Peyer's patch (tissue), 4 donors: Measurements from ENCODE around the gene CEP128. TPM values are rescaled to one million over a fixed set of nuclear protein-coding genes. Genes with fewer than 3 reads are reported as not detected.

Experiments used
- DNase-seq, 3 donors: peaks; one replicate each; pipeline ENCODE4 v3.0.0-alpha.2; 2017 to 2019
- H3K27ac ChIP-seq, 4 donors: fragments of 200-600 bp; sonication (generic); one replicate each; pipeline ENCODE4 v1.5.1; 2016 to 2019
- H3K27me3 ChIP-seq, 2 donors: fragments of 200-600 bp; sonication (generic); one replicate each; pipeline ENCODE4 v1.5.1; 2019
- H3K36me3 ChIP-seq, 3 donors: fragments of 200-600 bp; sonication (generic); one replicate each; pipeline ENCODE4 v1.5.1; 2016 to 2019
- H3K4me1 ChIP-seq, 4 donors: fragments of 200-600 bp; sonication (generic); one replicate each; pipeline ENCODE4 v1.5.1; 2016 to 2019
- H3K4me3 ChIP-seq, 4 donors: fragments of 200-600 bp; sonication (generic); 1 replicate in 3 of 4; 2 replicates in 1 of 4; pipeline ENCODE4 v1.5.1; 2016 to 2019; ENCODE audit warnings: mild to moderate bottlenecking in 1 of 4
- H3K9me3 ChIP-seq, 4 donors: fragments of 200-600 bp; sonication (generic); one replicate each; pipeline ENCODE4 v1.5.1; 2016 to 2019; ENCODE audit warnings: mild to moderate bottlenecking in 1 of 4
- CTCF ChIP-seq, 6 experiments: fragments of 450-650 bp in 4 of 6; fragments of 200-600 bp in 2 of 6; sonication (generic) in 1 of 6; IDR thresholded peaks; one replicate each; pipeline ENCODE4 v1.5.1; 2017 to 2019; ENCODE audit warnings: antibody characterized with exemption in 6 of 6, mild to moderate bottlenecking in 3 of 6, moderate library complexity in 1 of 6
- POLR2A ChIP-seq, 2 donors: fragments of 450-650 bp; IDR thresholded peaks; one replicate each; pipeline ENCODE4 v1.5.1; 2017; ENCODE audit warnings: antibody characterized with exemption in 2 of 2, mild to moderate bottlenecking in 2 of 2, moderate library complexity in 2 of 2
- total RNA-seq, 4 donors: library from RNA; depleted of rRNA; stranded (reverse); fragments of >200 nt; gene quantifications; one replicate each; pipeline ENCODE4 v1.1.0, GENCODE V29; 2016

Gene CEP128
- total RNA-seq, 4 donors from 2014 or later = 5.9 to 51.2 (median 6.7) TPM

- Histone ChIP-seq H3K27ac (no peak overlapping the region), H3K36me3 (no peaks in the 10 kb centered on the region), H3K4me3 (no peak overlapping the region), H3K27me3 (no peaks in the 10 kb centered on the region), H3K4me1 (no peaks in the 10 kb centered on the region), H3K9me3 (no peaks in the 10 kb centered on the region)
- no peak for DNase-seq
- TF ChIP-seq POLR2A (IDR thresholded peaks at IDR 0.05) (no peak), CTCF (IDR thresholded peaks at IDR 0.05) (no peak)
Observed at GRCh38 chr14:80698974-80699373, 242.6 kb downstream of the CEP128 start.

GRCh38 chr14:80695869-80696268 is 245.7 kb downstream of the CEP128 start:
- Histone ChIP-seq H3K4me1 (no peaks in the 10 kb centered on the region), H3K27me3 (no peaks in the 10 kb centered on the region), H3K4me3 (no peak overlapping the region), H3K36me3 (no peaks in the 10 kb centered on the region), H3K9me3 (no peaks in the 10 kb centered on the region), H3K27ac (no peak overlapping the region)
- no peak for DNase-seq
- TF ChIP-seq CTCF (IDR thresholded peaks at IDR 0.05) (no peak), POLR2A (IDR thresholded peaks at IDR 0.05) (no peak)

GRCh38 chr14:80692903-80693302 is 248.6 kb downstream of the CEP128 start:
- TF ChIP-seq CTCF (IDR thresholded peaks at IDR 0.05) (no peak), POLR2A (IDR thresholded peaks at IDR 0.05) (no peak)
- H3K27me3 ChIP-seq = no peaks in the 10 kb centered on the region
- no peak for DNase-seq
- H3K4me1 ChIP-seq = no peaks in the 10 kb centered on the region
- no peak overlapping the region for H3K27ac ChIP-seq
- H3K36me3 ChIP-seq = no peaks in the 10 kb centered on the region
- H3K9me3 ChIP-seq = no peaks in the 10 kb centered on the region
- H3K4me3 ChIP-seq = no peak overlapping the region

GRCh38 chr14:80681651-80682050 is 259.9 kb downstream of the CEP128 start:
- H3K4me1 ChIP-seq = no peaks in the 10 kb centered on the region
- TF ChIP-seq POLR2A (IDR thresholded peaks at IDR 0.05) (no peak), CTCF (IDR thresholded peaks at IDR 0.05) (no peak)
- no peak overlapping the region for H3K27ac ChIP-seq
- no peaks in the 10 kb centered on the region for H3K27me3 ChIP-seq
- no peak overlapping the region for H3K4me3 ChIP-seq
- no peaks in the 10 kb centered on the region for H3K9me3 ChIP-seq
- H3K36me3 ChIP-seq = no peaks in the 10 kb centered on the region
- DNase-seq = no peak

- Histone ChIP-seq H3K27me3 (no peaks in the 10 kb centered on the region), H3K27ac (no peak overlapping the region), H3K36me3 (no peaks in the 10 kb centered on the region), H3K4me1 (no peaks in the 10 kb centered on the region), H3K9me3 (no peaks in the 10 kb centered on the region), H3K4me3 (no peak overlapping the region)
- no peak for DNase-seq
- TF ChIP-seq CTCF (IDR thresholded peaks at IDR 0.05) (no peak), POLR2A (IDR thresholded peaks at IDR 0.05) (no peak)
Observed at GRCh38 chr14:80679273-80679672, 262.3 kb downstream of the CEP128 start.

GRCh38 chr14:80678436-80678835 is 263.1 kb downstream of the CEP128 start:
- no peak for DNase-seq
- no peak overlapping the region for H3K4me3 ChIP-seq
- H3K27me3 ChIP-seq = no peaks in the 10 kb centered on the region
- no peak overlapping the region for H3K27ac ChIP-seq
- TF ChIP-seq CTCF (IDR thresholded peaks at IDR 0.05) = no peak
- no peak for TF ChIP-seq POLR2A (IDR thresholded peaks at IDR 0.05)
- no peaks in the 10 kb centered on the region for H3K4me1 ChIP-seq
- no peaks in the 10 kb centered on the region for H3K36me3 ChIP-seq
- no peaks in the 10 kb centered on the region for H3K9me3 ChIP-seq
